Esophagus squamous epithelium (tissue), 5 donors: ENCODE data around the gene SLC25A20. TPM values are rescaled to one million over a fixed set of nuclear protein-coding genes. Genes with fewer than 3 reads are reported as not detected.
"Not testable (repeated sequence)": the region's sequence is repeated elsewhere in the genome, so short reads cannot be mapped to it uniquely, and the experiment has no call there.

Experiments
- DNase-seq: peaks from one replicate; lab custom pipeline; 2025; lab: John Stamatoyannopoulos, UW
- H3K27ac ChIP-seq, 4 donors: fragments of 200-600 bp; sonication (generic); one replicate each; pipeline ENCODE4 v1.5.1; 2016 to 2019; ENCODE audit warnings: mild to moderate bottlenecking in 1 of 4
- H3K27me3 ChIP-seq, 4 donors: fragments of 200-600 bp; sonication (generic); 1 replicate in 3 of 4; 2 replicates in 1 of 4; pipeline versions ENCODE4 v1.5.1 to v1.6.0; 2017 to 2021; ENCODE audit warnings: antibody characterized with exemption in 1 of 4
- H3K36me3 ChIP-seq, 3 donors: fragments of 200-600 bp; sonication (generic); one replicate each; pipeline ENCODE4 v1.5.1; 2016 to 2019
- H3K4me1 ChIP-seq, 3 donors: fragments of 200-600 bp; sonication (generic); one replicate each; pipeline ENCODE4 v1.5.1; 2017 to 2019
- H3K4me3 ChIP-seq, 4 donors: fragments of 200-600 bp; sonication (generic); 1 replicate in 3 of 4; 2 replicates in 1 of 4; pipeline ENCODE4 v1.5.1; 2016 to 2019; ENCODE audit warnings: mild to moderate bottlenecking in 2 of 4, moderate library complexity in 1 of 4
- H3K9me3 ChIP-seq, 3 donors: fragments of 200-600 bp; sonication (generic); one replicate each; pipeline ENCODE4 v1.5.1; 2016 to 2019
- CTCF ChIP-seq, 6 experiments: fragments of 450-650 bp in 4 of 6; fragments of 200-600 bp in 2 of 6; sonication (generic) in 2 of 6; IDR thresholded peaks; one replicate each; pipeline ENCODE4 v1.5.1; 2016 to 2019; ENCODE audit warnings: antibody characterized with exemption in 6 of 6, mild to moderate bottlenecking in 4 of 6, moderate library complexity in 4 of 6
- POLR2A ChIP-seq, 4 donors: fragments of 450-650 bp; IDR thresholded peaks; one replicate each; pipeline ENCODE4 v1.6.1; 2017; ENCODE audit warnings: antibody characterized with exemption in 4 of 4, mild to moderate bottlenecking in 4 of 4, moderate library complexity in 3 of 4
- WGBS, 2 donors: methylation state at CpG; one replicate each; pipeline ENCODE4 v1.1.5; 2018; 5-methylcytosine and 5-hydroxymethylcytosine counted together
- intact Hi-C: fragments of 100-400 bp; cut with DNase I; formaldehyde crosslinking; loops from one replicate; pipeline ENCODE4 v1.15.0; 2022
- total RNA-seq, 4 donors: library from RNA; depleted of rRNA; stranded (reverse); fragments of >200 nt; gene quantifications; one replicate each; pipeline ENCODE4 v1.1.0, GENCODE V29; 2016
- donor health status: DM: yes; HTN: yes; CAD: no.

The SLC25A20 gene
- total RNA-seq, 4 donors from 2014 or later, result 4.2 to 19.6 (median 11.7) TPM

- Histone ChIP-seq H3K27ac (no peak overlapping the region), H3K4me3 (no peak overlapping the region), H3K36me3 (peaks cover 0 to 5% (median 0%) of the 10 kb centered on the region in 3 donors), H3K9me3 (no peaks in the 10 kb centered on the region), H3K27me3 (no peaks in the 10 kb centered on the region), H3K4me1 (peaks cover 0 to 31% (median 0%) of the 10 kb centered on the region in 3 donors)
- no peak for DNase-seq
- 67 to 83% methylated on average over 6 of the region's 6 CpGs for WGBS, 2 donors
- intact Hi-C loops, result no loop called here
- no peak for TF ChIP-seq CTCF (IDR thresholded peaks at IDR 0.05)
- TF ChIP-seq POLR2A (IDR thresholded peaks at IDR 0.05), result no peak
These were observed 68.0 kb downstream of the SLC25A20 start for GRCh38 chr3:48830715-48831114.

- H3K27me3 ChIP-seq, DNase-seq, intact Hi-C loops, H3K36me3 ChIP-seq, H3K4me3 ChIP-seq, H3K9me3 ChIP-seq, H3K27ac ChIP-seq: not testable (repeated sequence)
- 79 to 91% methylated on average over 11 of the region's 11 CpGs for WGBS, 2 donors
- peaks cover 0 to 25% (median 0%) of the 10 kb centered on the region in 3 donors for H3K4me1 ChIP-seq
These were observed 69.2 kb downstream of the SLC25A20 start for GRCh38 chr3:48829525-48829924.

- DNase-seq, H3K27me3 ChIP-seq, H3K36me3 ChIP-seq, H3K4me3 ChIP-seq, H3K27ac ChIP-seq, intact Hi-C loops, H3K9me3 ChIP-seq: not testable (repeated sequence)
- H3K4me1 ChIP-seq, result peaks cover 0 to 25% (median 0%) of the 10 kb centered on the region in 3 donors
- WGBS, 2 donors, result 97% methylated on average over 10 of the region's 10 CpGs
These were observed 70.8 kb downstream of the SLC25A20 start for GRCh38 chr3:48827874-48828273.

GRCh38 chr3:48826451-48826850, 72.2 kb downstream of the SLC25A20 start:
- peaks cover 0 to 17% (median 0%) of the 10 kb centered on the region in 3 donors for H3K4me1 ChIP-seq
- no peak overlapping the region for H3K4me3 ChIP-seq
- H3K27ac ChIP-seq, result no peak overlapping the region
- no peaks in the 10 kb centered on the region for H3K27me3 ChIP-seq
- no peak for DNase-seq
- no peaks in the 10 kb centered on the region for H3K9me3 ChIP-seq
- H3K36me3 ChIP-seq, result peaks cover 0 to 5% (median 0%) of the 10 kb centered on the region in 3 donors
- TF ChIP-seq CTCF (IDR thresholded peaks at IDR 0.05) (no peak), POLR2A (IDR thresholded peaks at IDR 0.05) (no peak)
- intact Hi-C loops, result no loop called here
- WGBS, 2 donors, result 65 to 85% methylated on average over 2 of the region's 2 CpGs

- WGBS, 2 donors, result 77 to 81% methylated on average over 2 of the region's 2 CpGs
- DNase-seq, result no peak
- Histone ChIP-seq H3K27me3 (no peaks in the 10 kb centered on the region), H3K27ac (no peak overlapping the region), H3K36me3 (no peaks in the 10 kb centered on the region), H3K4me3 (no peak overlapping the region), H3K4me1 (peaks cover 0 to 24% (median 0%) of the 10 kb centered on the region in 3 donors), H3K9me3 (no peaks in the 10 kb centered on the region)
- TF ChIP-seq CTCF (IDR thresholded peaks at IDR 0.05) (no peak), POLR2A (IDR thresholded peaks at IDR 0.05) (no peak)
- intact Hi-C loops, result no loop called here
These were observed 77.9 kb downstream of the SLC25A20 start for GRCh38 chr3:48820612-48821324.
